HEK293 (cell line): Measurements from ENCODE around the gene HOXA10.
A peak's percentile ranks its signal among the peaks of the same experiment; 100 is the strongest.

Experiments used
- BCL6B ChIP-seq: fragments of 450-650 bp; formaldehyde crosslinking; IDR thresholded peaks from 2 replicates; pipeline ENCODE4 v1.5.1; 2017; ENCODE audit warnings: missing biosample characterization, missing genetic modification characterization
- GLIS2 ChIP-seq: fragments of 450-650 bp; formaldehyde crosslinking; IDR thresholded peaks from 2 replicates; pipeline ENCODE4 v1.5.1; 2016; ENCODE audit warnings: missing biosample characterization, missing genetic modification characterization
- IKZF3 ChIP-seq: fragments of 450-650 bp; IDR thresholded peaks from 2 replicates; pipeline ENCODE4 v1.5.0; 2018; ENCODE audit warnings: missing biosample characterization, mild to moderate bottlenecking, missing genetic modification characterization, moderate library complexity
- KLF9 ChIP-seq: fragments of 450-650 bp; formaldehyde crosslinking; IDR thresholded peaks from 2 replicates; pipeline ENCODE4 v1.5.1; 2016; ENCODE audit warnings: missing biosample characterization, missing genetic modification characterization, low read depth
- MZF1 ChIP-seq: fragments of 450-650 bp; formaldehyde crosslinking; IDR thresholded peaks from 2 replicates; pipeline ENCODE4 v1.5.1; 2017; ENCODE audit warnings: missing biosample characterization, missing genetic modification characterization, borderline replicate concordance
- SP2 ChIP-seq: fragments of 450-650 bp; formaldehyde crosslinking; IDR thresholded peaks from 2 replicates; pipeline ENCODE4 v1.5.1; 2016; ENCODE audit warnings: missing biosample characterization, missing genetic modification characterization
- ZBTB1 ChIP-seq: fragments of 450-650 bp; formaldehyde crosslinking; IDR thresholded peaks from 2 replicates; pipeline ENCODE4 v1.5.1; 2016; ENCODE audit warnings: missing biosample characterization, missing genetic modification characterization
- ZBTB17 ChIP-seq: fragments of 450-650 bp; formaldehyde crosslinking; IDR thresholded peaks from 2 replicates; pipeline ENCODE4 v1.5.1; 2016; ENCODE audit warnings: missing biosample characterization, missing genetic modification characterization
- ZBTB48 ChIP-seq: fragments of 450-650 bp; formaldehyde crosslinking; IDR thresholded peaks from 2 replicates; pipeline ENCODE4 v1.5.1; 2016; ENCODE audit warnings: missing biosample characterization, missing genetic modification characterization
- ZBTB6 ChIP-seq: fragments of 450-650 bp; formaldehyde crosslinking; IDR thresholded peaks from 2 replicates; pipeline ENCODE4 v1.5.1; 2017; ENCODE audit warnings: missing biosample characterization, missing genetic modification characterization
- ZNF10 ChIP-seq: fragments of 450-650 bp; formaldehyde crosslinking; IDR thresholded peaks from 2 replicates; pipeline ENCODE4 v1.5.1; 2017; ENCODE audit warnings: missing biosample characterization, missing genetic modification characterization
- ZNF169 ChIP-seq: fragments of 450-650 bp; formaldehyde crosslinking; IDR thresholded peaks from 2 replicates; pipeline ENCODE4 v1.5.1; 2016; ENCODE audit warnings: missing biosample characterization, missing genetic modification characterization
- ZNF184 ChIP-seq: fragments of 450-650 bp; IDR thresholded peaks from 2 replicates; pipeline ENCODE4 v1.5.1; 2018; ENCODE audit warnings: missing biosample characterization, mild to moderate bottlenecking, missing genetic modification characterization
- ZNF202 ChIP-seq: fragments of 450-650 bp; formaldehyde crosslinking; IDR thresholded peaks from 2 replicates; pipeline ENCODE4 v1.5.1; 2016; ENCODE audit warnings: missing biosample characterization, missing genetic modification characterization, borderline replicate concordance
- ZNF221 ChIP-seq: fragments of 450-650 bp; formaldehyde crosslinking; IDR thresholded peaks from 2 replicates; pipeline ENCODE4 v1.5.1; 2017; ENCODE audit warnings: missing biosample characterization, missing genetic modification characterization, borderline replicate concordance
- ZNF280C ChIP-seq: fragments of 450-650 bp; formaldehyde crosslinking; IDR thresholded peaks from 2 replicates; pipeline ENCODE4 v1.5.1; 2016; ENCODE audit warnings: missing biosample characterization, missing genetic modification characterization
- ZNF366 ChIP-seq: fragments of 450-650 bp; formaldehyde crosslinking; conservative IDR thresholded peaks from 2 replicates; pipeline ENCODE4 v1.5.1; 2016; ENCODE audit warnings: missing biosample characterization, missing genetic modification characterization
- ZNF423 ChIP-seq: fragments of 450-650 bp; formaldehyde crosslinking; IDR thresholded peaks from 2 replicates; pipeline ENCODE4 v1.5.1; 2016; ENCODE audit warnings: missing biosample characterization, missing genetic modification characterization
- ZNF433 ChIP-seq: fragments of 450-650 bp; formaldehyde crosslinking; IDR thresholded peaks from 2 replicates; pipeline ENCODE4 v1.5.1; 2016; ENCODE audit warnings: missing biosample characterization, missing genetic modification characterization, low read depth
- ZNF514 ChIP-seq: fragments of 450-650 bp; formaldehyde crosslinking; IDR thresholded peaks from 2 replicates; pipeline ENCODE4 v1.5.1; 2016; ENCODE audit warnings: missing biosample characterization, missing genetic modification characterization
- ZNF518A ChIP-seq: fragments of 450-650 bp; formaldehyde crosslinking; conservative IDR thresholded peaks from 2 replicates; pipeline ENCODE4 v1.5.1; 2016; ENCODE audit warnings: low read depth, missing biosample characterization, missing genetic modification characterization
- ZNF530 ChIP-seq: fragments of 450-650 bp; formaldehyde crosslinking; IDR thresholded peaks from 2 replicates; pipeline ENCODE4 v1.5.1; 2016; ENCODE audit warnings: low read depth, missing biosample characterization, missing genetic modification characterization
- ZNF548 ChIP-seq: fragments of 450-650 bp; formaldehyde crosslinking; IDR thresholded peaks from 2 replicates; pipeline ENCODE4 v1.5.1; 2016; ENCODE audit warnings: missing biosample characterization, missing genetic modification characterization
- ZNF596 ChIP-seq: fragments of 450-650 bp; IDR thresholded peaks from 2 replicates; pipeline ENCODE4 v1.5.0; 2018; ENCODE audit warnings: missing biosample characterization, mild to moderate bottlenecking, missing genetic modification characterization, moderate library complexity
- ZNF792 ChIP-seq: fragments of 450-650 bp; formaldehyde crosslinking; IDR thresholded peaks from 2 replicates; pipeline ENCODE4 v1.5.1; 2016; ENCODE audit warnings: missing biosample characterization, missing genetic modification characterization
- ZSCAN30 ChIP-seq: fragments of 450-650 bp; IDR thresholded peaks from 2 replicates; pipeline ENCODE4 v1.5.1; 2018; ENCODE audit warnings: missing biosample characterization, mild to moderate bottlenecking, missing genetic modification characterization, moderate library complexity

The HOXA10 gene

GRCh38 chr7:27164367-27165088 lies 9.6 kb downstream of the HOXA10 start (continued):
- TF ChIP-seq ZBTB48 (tag by site-specific recombination) (no peak), MZF1 (no peak), ZNF10 (tag by site-specific recombination) (no peak), ZNF169 (tag by site-specific recombination) (no peak), ZNF530 (tag by site-specific recombination) (no peak), ZNF221 (no peak), ZNF596 (no peak), ZNF184 (tag by site-specific recombination) (no peak), ZNF433 (tag by site-specific recombination) (no peak), ZNF792 (tag by site-specific recombination) (no peak), ZNF518A (no peak; the same call in 1 of the 2 replicates), ZSCAN30 (tag by site-specific recombination) (no peak), IKZF3 (tag by site-specific recombination) (no peak), ZNF366 (tag by site-specific recombination) (no peak), ZBTB1 (tag by site-specific recombination) (no peak), ZNF202 (tag by site-specific recombination) (no peak), ZBTB6 (no peak), ZNF423 (tag by site-specific recombination) (no peak), SP2 (tag by site-specific recombination) (peak; percentile 33; the same call in 1 of the 2 replicates), KLF9 (peak; percentile 82), GLIS2 (tag by site-specific recombination) (no peak), ZNF548 (no peak), ZBTB17 (no peak), ZNF280C (tag by site-specific recombination) (no peak), ZNF514 (tag by site-specific recombination) (no peak), BCL6B (tag by site-specific recombination) (0 out of 2 replicates have a peak, but pooled peaks have one; percentile 10)
